ENCODE measurements around the gene OTUD3.

DNA sequence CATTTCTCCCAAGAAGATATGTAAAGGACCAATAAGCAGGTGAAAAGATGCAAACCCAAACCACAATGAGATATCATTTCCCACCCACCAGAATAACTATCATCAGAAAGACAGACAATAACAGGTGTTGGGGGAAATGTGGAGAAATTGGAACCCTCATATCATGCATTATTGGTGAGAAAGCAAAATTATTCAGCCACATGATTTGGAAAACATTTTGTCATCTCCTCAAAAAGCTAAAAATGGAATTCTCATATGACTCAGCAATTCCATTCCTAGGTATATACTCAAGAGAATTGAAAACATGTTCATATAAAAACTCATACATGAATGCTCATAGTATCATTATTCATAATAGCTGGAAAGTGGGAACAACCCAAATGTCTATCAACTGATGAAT is 42.0 kb upstream of the OTUD3 start:
- TF ChIP-seq, protein P1, sequence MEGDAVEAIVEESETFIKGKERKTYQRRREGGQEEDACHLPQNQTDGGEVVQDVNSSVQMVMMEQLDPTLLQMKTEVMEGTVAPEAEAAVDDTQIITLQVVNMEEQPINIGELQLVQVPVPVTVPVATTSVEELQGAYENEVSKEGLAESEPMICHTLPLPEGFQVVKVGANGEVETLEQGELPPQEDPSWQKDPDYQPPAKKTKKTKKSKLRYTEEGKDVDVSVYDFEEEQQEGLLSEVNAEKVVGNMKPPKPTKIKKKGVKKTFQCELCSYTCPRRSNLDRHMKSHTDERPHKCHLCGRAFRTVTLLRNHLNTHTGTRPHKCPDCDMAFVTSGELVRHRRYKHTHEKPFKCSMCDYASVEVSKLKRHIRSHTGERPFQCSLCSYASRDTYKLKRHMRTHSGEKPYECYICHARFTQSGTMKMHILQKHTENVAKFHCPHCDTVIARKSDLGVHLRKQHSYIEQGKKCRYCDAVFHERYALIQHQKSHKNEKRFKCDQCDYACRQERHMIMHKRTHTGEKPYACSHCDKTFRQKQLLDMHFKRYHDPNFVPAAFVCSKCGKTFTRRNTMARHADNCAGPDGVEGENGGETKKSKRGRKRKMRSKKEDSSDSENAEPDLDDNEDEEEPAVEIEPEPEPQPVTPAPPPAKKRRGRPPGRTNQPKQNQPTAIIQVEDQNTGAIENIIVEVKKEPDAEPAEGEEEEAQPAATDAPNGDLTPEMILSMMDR (optimal IDR thresholded peaks at IDR 0.05 in 1 of 3, IDR thresholded peaks at IDR 0.05 in 1 of 3, conservative IDR thresholded peaks at IDR 0.05 in 1 of 3; ENCODE audit: extremely low read depth in 1 of 3, insufficient read depth in 2 of 3, low read length in 3 of 3): no peak
- no peak for TF ChIP-seq EZH2 (IDR thresholded peaks at IDR 0.05; ENCODE audit: low read length)

Data from keratinocyte (primary cell).